C4-2B (cell line): ENCODE measurements around the gene EFTUD2.

Source experiments
- H3K27ac ChIP-seq: fragments of 450-650 bp; 2 replicates; pipeline ENCODE4 v1.5.1; 2017
- CTCF ChIP-seq: fragments of 450-650 bp; conservative IDR thresholded peaks from 2 replicates; pipeline ENCODE4 v1.5.1; 2017; ENCODE audit warnings: mild to moderate bottlenecking
- ZFX ChIP-seq: fragments of 450-650 bp; IDR thresholded peaks from 2 replicates; pipeline ENCODE4 v1.6.1; 2017

The EFTUD2 gene

GRCh38 chr17:44922746-44923470, 23.7 kb upstream of the EFTUD2 start:
- TF ChIP-seq ZFX (no peak), CTCF (no peak)
- no peak overlapping the region for H3K27ac ChIP-seq

GRCh38 chr17:44922136-44922535, 22.9 kb upstream of the EFTUD2 start:
- TF ChIP-seq CTCF: no peak
- no peak for TF ChIP-seq ZFX
- no peak overlapping the region for H3K27ac ChIP-seq

GRCh38 chr17:44921122-44921882, 22.1 kb upstream of the EFTUD2 start:
- H3K27ac ChIP-seq: no peak overlapping the region
- no peak for TF ChIP-seq ZFX
- no peak for TF ChIP-seq CTCF

GRCh38 chr17:44920565-44920940, 21.3 kb upstream of the EFTUD2 start:
- no peak for TF ChIP-seq ZFX
- no peak overlapping the region for H3K27ac ChIP-seq

GRCh38 chr17:44919885-44920564, 20.8 kb upstream of the EFTUD2 start:
- H3K27ac ChIP-seq: no peak overlapping the region
- no peak for TF ChIP-seq ZFX
- TF ChIP-seq CTCF: peak; percentile 92

- no peak for TF ChIP-seq CTCF
- no peak for TF ChIP-seq ZFX
- no peak overlapping the region for H3K27ac ChIP-seq
Observed at GRCh38 chr17:44919411-44919810, 20.2 kb upstream of the EFTUD2 start.

- no peak overlapping the region for H3K27ac ChIP-seq
- TF ChIP-seq CTCF: no peak
- no peak for TF ChIP-seq ZFX
Observed at GRCh38 chr17:44918006-44918405, 18.8 kb upstream of the EFTUD2 start.
